ENCODE measurements around the gene SCIMP.

DNA sequence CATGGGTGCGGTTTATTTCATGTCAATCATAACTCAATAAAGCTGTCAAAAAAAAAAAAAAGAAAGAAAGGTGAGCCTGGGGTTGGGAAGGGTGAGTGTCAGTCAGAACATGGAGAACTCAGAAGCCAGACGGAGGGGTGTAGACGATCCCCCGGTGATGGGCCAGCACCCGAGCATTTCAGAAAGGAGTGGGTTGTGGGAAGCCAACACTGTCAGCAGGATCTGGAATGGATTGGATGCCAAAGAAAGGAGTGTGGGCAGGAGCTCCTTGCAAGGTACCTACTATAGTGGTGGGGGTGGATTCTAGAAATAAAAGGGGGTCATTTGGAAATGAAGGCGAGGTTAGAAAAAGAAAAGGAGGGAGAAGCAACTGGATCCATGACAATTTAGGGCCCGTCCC lies 19.8 kb upstream of the SCIMP start:
- TF ChIP-seq, protein P1, sequence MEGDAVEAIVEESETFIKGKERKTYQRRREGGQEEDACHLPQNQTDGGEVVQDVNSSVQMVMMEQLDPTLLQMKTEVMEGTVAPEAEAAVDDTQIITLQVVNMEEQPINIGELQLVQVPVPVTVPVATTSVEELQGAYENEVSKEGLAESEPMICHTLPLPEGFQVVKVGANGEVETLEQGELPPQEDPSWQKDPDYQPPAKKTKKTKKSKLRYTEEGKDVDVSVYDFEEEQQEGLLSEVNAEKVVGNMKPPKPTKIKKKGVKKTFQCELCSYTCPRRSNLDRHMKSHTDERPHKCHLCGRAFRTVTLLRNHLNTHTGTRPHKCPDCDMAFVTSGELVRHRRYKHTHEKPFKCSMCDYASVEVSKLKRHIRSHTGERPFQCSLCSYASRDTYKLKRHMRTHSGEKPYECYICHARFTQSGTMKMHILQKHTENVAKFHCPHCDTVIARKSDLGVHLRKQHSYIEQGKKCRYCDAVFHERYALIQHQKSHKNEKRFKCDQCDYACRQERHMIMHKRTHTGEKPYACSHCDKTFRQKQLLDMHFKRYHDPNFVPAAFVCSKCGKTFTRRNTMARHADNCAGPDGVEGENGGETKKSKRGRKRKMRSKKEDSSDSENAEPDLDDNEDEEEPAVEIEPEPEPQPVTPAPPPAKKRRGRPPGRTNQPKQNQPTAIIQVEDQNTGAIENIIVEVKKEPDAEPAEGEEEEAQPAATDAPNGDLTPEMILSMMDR (conservative IDR thresholded peaks at IDR 0.05 in 1 of 2, IDR thresholded peaks at IDR 0.05 in 1 of 2; ENCODE audit: extremely low read depth in 1 of 2, insufficient read depth in 1 of 2, low read depth in 1 of 2, low read length in 2 of 2): no peak
- TF ChIP-seq EZH2 (IDR thresholded peaks at IDR 0.05; ENCODE audit: borderline replicate concordance, low read length): no peak

Measured in mammary epithelial cell (primary cell).